Activated CD4-positive, CD25-positive, alpha-beta regulatory T cell treated with anti-CD3 and anti-CD28 coated beads, Interleukin-2, amount 50 U/mL, for 16 hours (primary cell): ENCODE measurements around the gene MAP7D2.
A peak's percentile ranks its signal among the peaks of the same experiment; 100 is the strongest.

Experiments
- DNase-seq: peaks from one replicate; pipeline ENCODE4 v3.0.0-alpha.2; 2020; ENCODE audit warnings: low read depth, low spot score

Gene MAP7D2

GRCh38 chrX:20038966-20039365 is 77.7 kb downstream of the MAP7D2 start:
- DNase-seq, result no peak

- no peak for DNase-seq
Observed at GRCh38 chrX:20037186-20037585, 79.5 kb downstream of the MAP7D2 start.

- DNase-seq, result no peak
Observed at GRCh38 chrX:20032201-20032600, 84.5 kb downstream of the MAP7D2 start.

- no peak for DNase-seq
Observed at GRCh38 chrX:20029728-20030127, 87.0 kb downstream of the MAP7D2 start.

GRCh38 chrX:20028588-20028987 is 88.1 kb downstream of the MAP7D2 start:
- DNase-seq, result no peak

- DNase-seq, result no peak
Observed at GRCh38 chrX:20026278-20026677, 90.4 kb downstream of the MAP7D2 start.

GRCh38 chrX:20019672-20020365 is 96.9 kb downstream of the MAP7D2 start:
- DNase-seq, result no peak

GRCh38 chrX:20016616-20016945 is 100.1 kb downstream of the MAP7D2 start:
- DNase-seq, result no peak

- DNase-seq, result no peak
Observed at GRCh38 chrX:20015945-20016615, 100.6 kb downstream of the MAP7D2 start.

GRCh38 chrX:20015422-20015821 is 101.3 kb downstream of the MAP7D2 start:
- no peak for DNase-seq

- no peak for DNase-seq
Observed at GRCh38 chrX:20011608-20012007, 105.1 kb downstream of the MAP7D2 start.

GRCh38 chrX:20007962-20008622 is 108.6 kb downstream of the MAP7D2 start:
- DNase-seq, result no peak

- no peak for DNase-seq
Observed at GRCh38 chrX:20005883-20006282, 110.8 kb downstream of the MAP7D2 start.

- DNase-seq, result no peak
Observed at GRCh38 chrX:20001588-20001987, 115.1 kb downstream of the MAP7D2 start.

GRCh38 chrX:19991350-19991718 is 125.4 kb downstream of the MAP7D2 start:
- DNase-seq, result no peak

GRCh38 chrX:19990556-19991349 is 126.0 kb downstream of the MAP7D2 start, which contains the start of gene BCLAF3:
Gene BCLAF3 (minus strand): TSS chrX:19991061. CDS start chrX:19970264, 20,797 bp downstream.
- DNase-seq, result peak; percentile 65

GRCh38 chrX:19990151-19990555 is 126.6 kb downstream of the MAP7D2 start:
- DNase-seq, result no peak

- no peak for DNase-seq
Observed at GRCh38 chrX:19987856-19988255, 128.9 kb downstream of the MAP7D2 start.

- DNase-seq, result no peak
Observed at GRCh38 chrX:19986531-19986930, 130.2 kb downstream of the MAP7D2 start.

GRCh38 chrX:19981947-19982346 is 134.8 kb downstream of the MAP7D2 start:
- no peak for DNase-seq

GRCh38 chrX:19975845-19976244 is 140.9 kb downstream of the MAP7D2 start:
- no peak for DNase-seq

GRCh38 chrX:19972984-19973383 is 143.7 kb downstream of the MAP7D2 start:
- no peak for DNase-seq
